GM23248 (cell line): ENCODE results near the gene GNMT.

Source experiments
- EZH2 ChIP-seq: fragments of 200-600 bp; sonication (generic); IDR thresholded peaks from 2 replicates; pipeline ENCODE4 v1.6.1; 2018; ENCODE audit warnings: antibody characterized with exemption, mild to moderate bottlenecking; ENCODE audit not compliant: insufficient read depth, poor library complexity, severe bottlenecking
- EZH2phosphoT487 ChIP-seq: fragments of 200-600 bp; sonication (generic); IDR thresholded peaks from 2 replicates; pipeline ENCODE4 v1.6.1; 2018; ENCODE audit warnings: antibody characterized with exemption, moderate library complexity, mild to moderate bottlenecking, low read depth; ENCODE audit not compliant: insufficient read depth

GRCh38 chr6:42940493-42941045, 20.0 kb upstream of the GNMT start:
- no peak for TF ChIP-seq EZH2
- no peak for TF ChIP-seq EZH2phosphoT487
